ENCODE data around the gene MGST3. TPM values are rescaled to one million over a fixed set of nuclear protein-coding genes. Genes with fewer than 3 reads are reported as not detected.

Gene MGST3
- polyA plus RNA-seq, 2 of the 4 experiments (the other 2 are of a cell fraction): 216 to 217 TPM

DNA sequence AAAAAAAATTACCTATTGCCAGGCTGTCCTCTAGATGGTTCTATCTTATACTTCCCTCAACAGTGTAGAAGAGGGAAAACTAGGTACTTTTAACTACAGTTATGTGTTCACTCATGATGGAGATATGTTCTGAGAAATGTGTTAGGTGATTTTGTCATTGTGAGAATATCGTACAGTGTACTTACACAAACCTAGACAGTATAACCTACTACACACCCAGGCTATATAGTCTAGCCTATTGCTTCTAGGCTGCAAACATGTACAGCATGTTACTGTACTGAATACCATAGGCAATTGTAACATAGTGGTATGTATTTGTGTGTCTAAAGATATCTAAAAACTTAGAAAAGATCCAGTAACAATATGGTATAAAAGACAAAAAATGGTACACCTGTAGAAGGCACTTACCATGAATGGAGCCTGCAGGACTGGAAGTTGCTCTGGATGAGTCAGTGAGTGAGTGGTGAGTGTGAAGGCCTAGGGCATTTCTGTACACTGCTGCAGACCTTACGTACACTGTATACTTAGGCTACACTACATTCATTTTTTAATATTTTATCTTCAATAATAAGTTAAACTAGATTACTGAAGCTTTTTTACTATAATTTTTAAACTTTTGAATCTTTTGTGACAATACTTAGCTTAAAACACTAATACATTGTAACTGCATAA, 13.2 kb downstream of the MGST3 start:
- CTCF ChIA-PET: interaction anchor here (1.0 to 2.1 kb wide), 2 partner anchors 10 to 12 kb away, joined by 3 to 5 read pairs; no protein-coding TSS in a partner anchor
- ATAC-seq: no peak
- TF ChIP-seq MYC (IDR thresholded peaks at IDR 0.05; ENCODE audit: borderline replicate concordance, low read length): no peak
- TF ChIP-seq FOSL2 (IDR thresholded peaks at IDR 0.05): no peak
- TF ChIP-seq FOSL2 (CRISPR knock-in tag; IDR thresholded peaks at IDR 0.05): peak; percentile 11; the same call in 1 of the 2 replicates

DNA sequence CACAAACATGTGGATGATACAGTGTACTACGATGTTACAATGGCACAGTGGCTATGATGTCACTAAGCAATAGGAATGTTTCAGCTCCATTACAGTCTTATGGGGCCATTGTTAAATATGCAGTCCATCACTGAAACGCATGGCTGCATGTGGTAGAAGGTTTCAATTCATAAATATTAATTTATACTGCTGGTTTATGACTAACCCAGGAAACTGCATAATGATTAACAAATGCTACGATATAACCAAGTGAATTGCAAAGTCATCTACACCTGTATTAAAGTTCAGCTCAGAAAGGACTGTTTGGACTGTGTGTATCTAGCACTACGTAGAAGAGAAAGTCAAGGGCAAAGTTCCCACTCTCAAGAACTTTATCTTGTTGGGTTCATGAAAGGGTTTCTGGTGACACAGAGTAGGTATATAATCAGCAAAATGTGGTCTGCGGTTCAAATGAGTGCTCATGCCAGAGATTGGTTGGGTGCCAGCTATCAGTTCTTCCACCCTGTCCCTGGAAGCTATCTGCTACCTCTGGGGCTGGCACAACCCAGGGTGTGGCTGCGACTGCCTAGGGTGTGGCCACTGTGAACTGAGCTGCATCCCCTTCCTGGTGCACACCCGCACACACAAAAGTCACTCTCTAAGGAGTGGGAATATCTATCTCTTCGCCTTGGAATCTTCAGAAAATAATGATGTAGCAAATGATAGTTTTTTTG, 14.8 kb downstream of the MGST3 start:
- ChIA-PET POLR2A (interaction anchor here (1.3 kb wide), 1 partner anchor 52 kb away, joined by 4 read pairs; the partner anchor contains the start of gene ALDH9A1), CTCF (interaction anchor here (0.9 to 2.1 kb wide), 6 partner anchors 11 to 253 kb away, joined by 3 to 5 read pairs (median 5); partner anchors contain the start of gene MGST3)
- ATAC-seq: peak; percentile 83 to 92
- Histone ChIP-seq H3K27ac (peak overlapping the region; percentile 59 to 75; a peak in 5 of 6 replicates), H3K4me1 (peaks cover 56% of the 10 kb centered on the region), H3K4me3 (peak overlapping the region; percentile 9; the same call in 1 of the 3 replicates), H3K9me3 (no peaks in the 10 kb centered on the region), H3K4me2 (peak overlapping the region; percentile 73)
- no peak for FAIRE-seq
- peak; percentile 12 for TF ChIP-seq MAFK (IDR thresholded peaks at IDR 0.05; ENCODE audit: partially characterized antibody)
- TF ChIP-seq, protein P1, sequence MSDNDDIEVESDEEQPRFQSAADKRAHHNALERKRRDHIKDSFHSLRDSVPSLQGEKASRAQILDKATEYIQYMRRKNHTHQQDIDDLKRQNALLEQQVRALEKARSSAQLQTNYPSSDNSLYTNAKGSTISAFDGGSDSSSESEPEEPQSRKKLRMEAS (IDR thresholded peaks at IDR 0.05): no peak
- TF ChIP-seq EP300 (IDR thresholded peaks at IDR 0.05): no peak
- DNase-seq (ENCODE audit: low read depth in 1 of 2, low spot score in 1 of 2): peak; percentile 18 to 77
- WGBS (ENCODE audit: missing lambda C conversion rate): 8% methylated on average over 8 of the region's 8 CpGs

More for the DNA sequence above, 13.2 kb downstream of the MGST3 start:
- WGBS (ENCODE audit: missing lambda C conversion rate): 72% methylated on average over 2 of the region's 2 CpGs
- DNase-seq (ENCODE audit: low read depth in 1 of 2, low spot score in 1 of 2) (no peak), FAIRE-seq (no peak)
- peak overlapping the region; percentile 2 to 54; a peak in 3 of 6 replicates for H3K27ac ChIP-seq
- peaks cover 52% of the 10 kb centered on the region for H3K4me1 ChIP-seq
- H3K4me2 ChIP-seq: no peak overlapping the region
- no peak overlapping the region for H3K4me3 ChIP-seq
- POLR2A ChIA-PET: no interaction called here
- no peaks in the 10 kb centered on the region for H3K9me3 ChIP-seq

DNA sequence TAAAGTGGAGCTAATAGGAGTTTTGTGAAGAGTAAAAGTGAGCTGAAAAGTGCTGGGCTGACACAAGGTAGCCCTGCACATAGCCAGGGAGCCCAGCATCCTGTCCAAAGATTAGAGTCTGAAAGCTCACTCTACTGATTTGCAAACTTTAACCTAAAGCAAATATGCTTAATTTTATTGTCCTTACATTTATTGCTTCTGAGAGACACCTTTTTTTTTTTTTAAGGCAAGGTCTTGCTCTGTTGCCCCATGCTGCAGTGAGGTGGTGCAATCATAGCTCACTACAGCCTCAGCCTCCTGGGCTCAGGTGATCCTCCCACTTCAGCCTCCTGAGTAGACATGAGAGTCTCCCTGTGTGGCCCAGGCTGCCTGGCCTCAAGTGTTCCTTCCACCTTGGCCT, 16.5 kb downstream of the MGST3 start:
- POLR2A ChIA-PET: interaction anchor here (1.7 kb wide), 1 partner anchor 51 kb away, joined by 4 read pairs; the partner anchor contains the start of gene ALDH9A1
- FAIRE-seq (no peak), ATAC-seq (no peak), DNase-seq (ENCODE audit: low read depth in 1 of 2, low spot score in 1 of 2) (no peak)
- CTCF ChIA-PET: interaction anchor here (1.0 to 1.6 kb wide), 3 partner anchors 19 to 247 kb away, joined by 3 read pairs; no protein-coding TSS in a partner anchor
- TF ChIP-seq ZC3H11A (IDR thresholded peaks at IDR 0.05) (no peak), HOXB5 (CRISPR knock-in tag; IDR thresholded peaks at IDR 0.05) (no peak), CBX2 (IDR thresholded peaks at IDR 0.05; ENCODE audit: borderline replicate concordance, low read depth) (no peak), RFX5 (IDR thresholded peaks at IDR 0.05) (no peak)
- TF ChIP-seq, protein P2, sequence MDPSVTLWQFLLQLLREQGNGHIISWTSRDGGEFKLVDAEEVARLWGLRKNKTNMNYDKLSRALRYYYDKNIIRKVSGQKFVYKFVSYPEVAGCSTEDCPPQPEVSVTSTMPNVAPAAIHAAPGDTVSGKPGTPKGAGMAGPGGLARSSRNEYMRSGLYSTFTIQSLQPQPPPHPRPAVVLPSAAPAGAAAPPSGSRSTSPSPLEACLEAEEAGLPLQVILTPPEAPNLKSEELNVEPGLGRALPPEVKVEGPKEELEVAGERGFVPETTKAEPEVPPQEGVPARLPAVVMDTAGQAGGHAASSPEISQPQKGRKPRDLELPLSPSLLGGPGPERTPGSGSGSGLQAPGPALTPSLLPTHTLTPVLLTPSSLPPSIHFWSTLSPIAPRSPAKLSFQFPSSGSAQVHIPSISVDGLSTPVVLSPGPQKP (IDR thresholded peaks at IDR 0.05; ENCODE audit: low read depth, low read length): no peak
- Histone ChIP-seq H3K4me2 (0 out of 3 replicates have a peak overlapping the region, but pooled peaks have one; percentile 3), H3K9me3 (no peaks in the 10 kb centered on the region), H3K27ac (peak overlapping the region in 1 of 2 experiments; percentile 52; a peak in 4 of 6 replicates), H3K4me3 (no peak overlapping the region), H3K4me1 (peaks cover 59% of the 10 kb centered on the region)

DNA sequence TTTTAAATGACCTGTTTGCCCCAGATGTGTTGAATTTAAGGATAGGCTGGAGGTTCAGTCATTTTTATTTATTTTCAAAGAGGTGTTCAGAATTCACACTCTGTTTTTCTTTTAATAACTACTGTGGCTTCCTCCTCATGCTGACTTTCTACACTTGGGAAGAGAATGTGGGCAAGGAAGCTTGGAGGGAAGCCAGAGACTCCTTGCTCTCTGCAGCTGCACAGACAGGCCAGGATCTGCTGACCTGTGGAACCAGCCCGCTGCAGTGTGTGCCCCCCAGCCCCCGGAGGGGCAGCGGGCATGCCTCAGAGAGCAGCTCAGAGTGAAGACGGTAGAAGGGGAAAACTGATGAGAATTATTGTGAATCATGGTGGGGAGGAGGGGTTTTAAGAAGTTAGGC, 16.9 kb downstream of the MGST3 start:
- Histone ChIP-seq H3K27ac (peak overlapping the region in 1 of 2 experiments; percentile 52; a peak in 3 of 6 replicates), H3K4me1 (peaks cover 59% of the 10 kb centered on the region), H3K4me3 (no peak overlapping the region), H3K9me3 (no peaks in the 10 kb centered on the region), H3K4me2 (no peak overlapping the region)
- DNase-seq (ENCODE audit: low read depth in 1 of 2, low spot score in 1 of 2): no peak
- POLR2A ChIA-PET: interaction anchor here (1.7 kb wide), 1 partner anchor 50 kb away, joined by 4 read pairs; the partner anchor contains the start of gene ALDH9A1
- CTCF ChIA-PET: interaction anchor here (1.6 kb wide), 1 partner anchor 19 kb away, joined by 3 read pairs; no protein-coding TSS in a partner anchor
- ATAC-seq: no peak
- TF ChIP-seq, protein P1 (IDR thresholded peaks at IDR 0.05): no peak
- no peak for TF ChIP-seq HOXB13 (CRISPR knock-in tag; IDR thresholded peaks at IDR 0.05; ENCODE audit: low read depth)
- TF ChIP-seq ESRRA (IDR thresholded peaks at IDR 0.05; ENCODE audit: borderline replicate concordance, low read length): no peak
- no peak for TF ChIP-seq ZFP36 (IDR thresholded peaks at IDR 0.05; ENCODE audit: borderline replicate concordance, partially characterized antibody)
- TF ChIP-seq HDAC2 (IDR thresholded peaks at IDR 0.05): no peak
- no peak for TF ChIP-seq PHF8 (IDR thresholded peaks at IDR 0.05; ENCODE audit: borderline replicate concordance, low read depth)
- TF ChIP-seq MAZ (IDR thresholded peaks at IDR 0.05; ENCODE audit: borderline replicate concordance, low read depth, low read length): no peak
- TF ChIP-seq FOSB (CRISPR knock-in tag; IDR thresholded peaks at IDR 0.05): no peak
- TF ChIP-seq ZC3H11A (IDR thresholded peaks at IDR 0.05): no peak
- no peak for TF ChIP-seq ZNF302 (CRISPR knock-in tag; IDR thresholded peaks at IDR 0.05)
- TF ChIP-seq CHD2 (IDR thresholded peaks at IDR 0.05; ENCODE audit: low read length, partially characterized antibody): no peak
- TF ChIP-seq, protein P3, sequence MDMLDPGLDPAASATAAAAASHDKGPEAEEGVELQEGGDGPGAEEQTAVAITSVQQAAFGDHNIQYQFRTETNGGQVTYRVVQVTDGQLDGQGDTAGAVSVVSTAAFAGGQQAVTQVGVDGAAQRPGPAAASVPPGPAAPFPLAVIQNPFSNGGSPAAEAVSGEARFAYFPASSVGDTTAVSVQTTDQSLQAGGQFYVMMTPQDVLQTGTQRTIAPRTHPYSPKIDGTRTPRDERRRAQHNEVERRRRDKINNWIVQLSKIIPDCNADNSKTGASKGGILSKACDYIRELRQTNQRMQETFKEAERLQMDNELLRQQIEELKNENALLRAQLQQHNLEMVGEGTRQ (IDR thresholded peaks at IDR 0.05): no peak
- TF ChIP-seq, protein P4, sequence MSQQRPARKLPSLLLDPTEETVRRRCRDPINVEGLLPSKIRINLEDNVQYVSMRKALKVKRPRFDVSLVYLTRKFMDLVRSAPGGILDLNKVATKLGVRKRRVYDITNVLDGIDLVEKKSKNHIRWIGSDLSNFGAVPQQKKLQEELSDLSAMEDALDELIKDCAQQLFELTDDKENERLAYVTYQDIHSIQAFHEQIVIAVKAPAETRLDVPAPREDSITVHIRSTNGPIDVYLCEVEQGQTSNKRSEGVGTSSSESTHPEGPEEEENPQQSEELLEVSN (IDR thresholded peaks at IDR 0.05; ENCODE audit: borderline replicate concordance, low read depth): no peak
- 100% methylated on average over 4 of the region's 4 CpGs for WGBS (ENCODE audit: missing lambda C conversion rate)
- no peak for FAIRE-seq

Measured in A549 (cell line).